GM15510 (cell line): ENCODE results near the gene TSPO.

Experiments
- POLR2A ChIP-seq: IDR thresholded peaks from 3 replicates; pipeline ENCODE4 v1.6.1; 2011; ENCODE audit warnings: borderline replicate concordance; ENCODE audit not compliant: insufficient read length; ENCODE audit errors: extremely low read depth

Gene TSPO

DNA sequence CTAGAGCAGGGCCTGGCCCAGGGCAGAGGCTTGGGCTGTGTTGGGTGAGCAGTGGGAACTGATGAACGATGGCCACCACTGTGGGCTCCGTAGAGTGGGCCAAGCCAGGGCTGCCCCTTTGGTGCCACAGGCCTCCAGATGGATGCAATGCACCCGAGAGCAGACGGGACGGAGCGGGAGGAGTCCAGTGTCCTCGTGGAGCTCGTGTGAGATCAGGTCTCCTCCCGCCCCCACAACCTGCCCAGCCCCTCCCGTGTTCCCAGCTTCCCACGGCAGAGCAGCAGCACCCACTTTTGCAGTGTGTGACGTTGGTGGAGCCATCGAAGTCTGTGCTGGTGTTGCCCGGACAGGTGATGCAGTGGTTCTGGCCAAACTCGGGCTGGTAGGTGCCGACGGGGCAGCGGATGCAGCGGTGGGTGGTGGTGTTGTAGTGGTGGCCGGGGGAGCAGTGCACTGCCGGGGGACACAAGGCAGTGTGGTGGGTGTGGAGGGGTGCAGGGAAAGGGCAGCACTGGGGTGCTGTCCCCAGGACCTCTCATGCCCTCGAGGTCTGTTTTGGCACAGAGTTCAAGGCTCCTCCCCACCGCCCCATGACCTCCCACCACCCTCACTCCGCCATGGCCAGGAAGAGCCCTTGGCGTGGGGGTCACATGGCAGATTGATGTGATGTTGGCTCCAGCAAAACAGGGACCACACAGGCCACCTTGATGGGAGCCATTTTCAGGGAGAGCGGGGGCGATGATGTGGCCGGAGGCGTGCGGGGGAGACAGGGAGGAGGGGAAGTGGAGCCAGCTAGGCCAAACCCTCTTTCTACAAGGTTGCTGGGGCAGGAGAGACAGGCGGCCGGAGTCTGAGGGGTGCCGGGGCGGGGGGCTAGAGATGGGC lies 59.5 kb downstream of the TSPO start:
- TF ChIP-seq POLR2A, result no peak

DNA sequence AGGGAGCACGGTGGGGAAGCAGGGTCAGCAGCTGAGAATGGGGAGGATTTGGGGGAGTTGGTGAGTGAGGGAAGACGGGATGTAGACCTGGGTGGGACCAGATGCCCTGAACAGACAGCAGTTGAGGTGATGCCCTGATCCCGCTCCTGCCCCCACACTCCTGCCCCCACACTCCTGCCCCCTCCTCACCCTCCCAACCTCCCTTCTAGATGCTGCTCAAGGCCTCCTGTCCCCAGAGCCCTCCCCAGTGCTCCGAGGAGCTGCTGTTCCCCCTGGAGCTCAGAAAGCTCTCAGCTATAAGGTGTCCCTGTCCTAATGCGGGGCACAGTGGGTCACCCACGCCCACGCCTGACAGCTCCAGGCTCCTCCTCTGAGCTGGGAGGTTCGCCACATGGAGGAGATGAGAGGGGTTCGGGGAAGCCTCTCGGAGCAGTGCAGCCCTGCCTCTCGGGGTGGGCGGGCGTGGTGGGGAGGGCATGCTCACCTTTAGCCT lies 60.6 kb downstream of the TSPO start:
- TF ChIP-seq POLR2A, result no peak

DNA sequence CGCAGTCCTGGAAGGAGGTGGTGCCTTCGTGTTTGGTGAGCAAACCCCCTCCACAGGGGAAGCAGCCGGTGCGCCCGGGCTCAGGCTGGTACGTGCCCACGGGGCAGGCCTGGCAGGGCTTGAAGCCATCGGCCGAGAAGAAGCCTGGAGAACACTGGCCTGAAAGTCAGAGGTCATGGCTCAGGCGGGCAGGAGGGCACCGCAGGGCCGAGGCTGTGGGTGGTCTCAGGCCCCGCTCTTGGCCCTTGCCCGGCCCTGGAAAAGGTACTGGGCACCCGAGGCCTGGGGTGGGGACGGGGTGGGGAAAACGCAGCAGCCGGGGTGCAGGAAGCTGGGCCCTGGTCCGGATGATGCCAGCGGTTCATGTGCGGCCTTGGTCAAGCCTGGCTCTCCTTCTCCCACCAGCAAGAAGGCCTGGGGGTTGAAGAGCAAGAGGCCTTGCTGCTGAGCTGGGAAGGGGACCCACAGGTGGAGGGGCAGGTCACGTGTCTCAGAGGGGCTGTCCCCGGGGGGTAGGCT lies 61.1 kb downstream of the TSPO start:
- no peak for TF ChIP-seq POLR2A
